Measurements from ENCODE around the gene KRTCAP2. TPM values are rescaled to one million over a fixed set of nuclear protein-coding genes. Genes with fewer than 3 reads are reported as not detected.
A peak's percentile ranks its signal among the peaks of the same experiment; 100 is the strongest.

Gene KRTCAP2
- total and polyA plus RNA-seq, 10 of the 15 experiments (the other 5 are each of a cell fraction or from before 2014, with no cell fraction given): 61.3 to 238 (median 141) TPM

DNA sequence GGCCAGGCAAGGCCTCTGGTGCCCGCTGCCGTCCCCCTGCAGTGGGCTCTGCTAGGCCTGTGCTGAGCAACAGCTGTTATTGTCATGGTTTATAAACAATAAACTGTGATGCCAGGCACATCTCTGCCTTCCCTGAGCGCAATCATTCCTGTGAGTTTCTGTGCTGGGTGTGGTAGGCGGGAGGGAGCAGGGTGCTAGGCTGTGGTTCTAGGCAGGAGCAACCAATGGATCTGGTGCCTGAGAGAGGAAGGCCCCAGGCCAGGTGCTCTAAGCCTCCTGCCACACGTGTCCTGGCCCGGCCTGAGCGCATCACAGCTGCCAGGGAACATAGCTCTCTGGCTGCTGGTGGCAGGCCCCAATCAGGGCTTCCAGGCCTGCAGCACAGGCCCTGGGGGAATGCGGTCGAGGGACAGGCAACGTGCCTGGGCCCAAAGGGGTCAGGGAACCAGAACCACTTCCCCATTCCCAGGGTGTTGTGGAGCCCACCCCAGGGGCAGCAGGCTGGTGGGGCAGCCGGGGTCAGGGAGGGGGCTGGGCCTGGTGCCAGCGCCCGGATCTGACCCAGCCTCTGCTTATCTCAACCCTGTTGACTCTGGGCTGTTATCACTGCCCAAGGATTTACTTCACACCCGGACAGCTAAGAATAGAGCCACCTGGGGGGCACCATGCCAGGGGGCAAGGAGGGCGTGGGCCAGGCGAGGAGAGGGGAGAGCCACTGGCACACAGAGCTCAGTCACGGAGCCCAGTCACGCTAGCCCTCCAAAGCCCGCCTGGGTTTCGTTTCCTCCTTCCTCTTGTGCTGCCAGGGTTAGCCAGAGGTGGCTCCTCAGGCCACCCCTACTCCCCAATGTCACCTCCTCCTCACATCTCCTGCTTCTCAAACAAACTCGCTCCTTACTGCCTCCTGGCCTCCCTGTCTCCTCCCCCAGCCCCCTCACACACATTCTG, 12.0 kb upstream of the KRTCAP2 start (continued):
- TF ChIP-seq WRNIP1 (IDR thresholded peaks at IDR 0.05; ENCODE audit: borderline replicate concordance, low read depth, low read length) (no peak), SMC3 (IDR thresholded peaks at IDR 0.05; ENCODE audit: borderline replicate concordance, low read length) (no peak), PRDM15 (CRISPR knock-in tag; IDR thresholded peaks at IDR 0.05) (no peak), LARP7 (IDR thresholded peaks at IDR 0.05) (peak; percentile 36; the same call in 1 of the 2 replicates), TARDBP (IDR thresholded peaks at IDR 0.05; ENCODE audit: borderline replicate concordance) (no peak), SREBF2 (IDR thresholded peaks at IDR 0.05; ENCODE audit: low read length) (no peak), BMI1 (IDR thresholded peaks at IDR 0.05; ENCODE audit: borderline replicate concordance) (no peak), CHD4 (IDR thresholded peaks at IDR 0.05) (no peak), HSF1 (IDR thresholded peaks at IDR 0.05; ENCODE audit: low read depth, low read length) (no peak), KAT2A (conservative IDR thresholded peaks at IDR 0.05; ENCODE audit: control insufficient read depth, low read depth, low read length) (no peak), TCF7 (IDR thresholded peaks at IDR 0.05; ENCODE audit: borderline replicate concordance) (no peak), STAT3 (IDR thresholded peaks at IDR 0.05; ENCODE audit: low read depth, low read length) (no peak), ETV6 (conservative IDR thresholded peaks at IDR 0.05 in 1 of 2, IDR thresholded peaks at IDR 0.05 in 1 of 2; ENCODE audit: borderline replicate concordance in 1 of 2, low read depth in 1 of 2) (no peak), BCL11A (IDR thresholded peaks at IDR 0.05; ENCODE audit: low read depth, low read length) (no peak), EED (IDR thresholded peaks at IDR 0.05; ENCODE audit: low read depth) (peak; percentile 65; the same call in 1 of the 2 replicates)
- TF ChIP-seq, protein P1, sequence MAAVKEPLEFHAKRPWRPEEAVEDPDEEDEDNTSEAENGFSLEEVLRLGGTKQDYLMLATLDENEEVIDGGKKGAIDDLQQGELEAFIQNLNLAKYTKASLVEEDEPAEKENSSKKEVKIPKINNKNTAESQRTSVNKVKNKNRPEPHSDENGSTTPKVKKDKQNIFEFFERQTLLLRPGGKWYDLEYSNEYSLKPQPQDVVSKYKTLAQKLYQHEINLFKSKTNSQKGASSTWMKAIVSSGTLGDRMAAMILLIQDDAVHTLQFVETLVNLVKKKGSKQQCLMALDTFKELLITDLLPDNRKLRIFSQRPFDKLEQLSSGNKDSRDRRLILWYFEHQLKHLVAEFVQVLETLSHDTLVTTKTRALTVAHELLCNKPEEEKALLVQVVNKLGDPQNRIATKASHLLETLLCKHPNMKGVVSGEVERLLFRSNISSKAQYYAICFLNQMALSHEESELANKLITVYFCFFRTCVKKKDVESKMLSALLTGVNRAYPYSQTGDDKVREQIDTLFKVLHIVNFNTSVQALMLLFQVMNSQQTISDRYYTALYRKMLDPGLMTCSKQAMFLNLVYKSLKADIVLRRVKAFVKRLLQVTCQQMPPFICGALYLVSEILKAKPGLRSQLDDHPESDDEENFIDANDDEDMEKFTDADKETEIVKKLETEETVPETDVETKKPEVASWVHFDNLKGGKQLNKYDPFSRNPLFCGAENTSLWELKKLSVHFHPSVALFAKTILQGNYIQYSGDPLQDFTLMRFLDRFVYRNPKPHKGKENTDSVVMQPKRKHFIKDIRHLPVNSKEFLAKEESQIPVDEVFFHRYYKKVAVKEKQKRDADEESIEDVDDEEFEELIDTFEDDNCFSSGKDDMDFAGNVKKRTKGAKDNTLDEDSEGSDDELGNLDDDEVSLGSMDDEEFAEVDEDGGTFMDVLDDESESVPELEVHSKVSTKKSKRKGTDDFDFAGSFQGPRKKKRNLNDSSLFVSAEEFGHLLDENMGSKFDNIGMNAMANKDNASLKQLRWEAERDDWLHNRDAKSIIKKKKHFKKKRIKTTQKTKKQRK (IDR thresholded peaks at IDR 0.05; ENCODE audit: low read depth, low read length): no peak
- TF ChIP-seq, protein P2, sequence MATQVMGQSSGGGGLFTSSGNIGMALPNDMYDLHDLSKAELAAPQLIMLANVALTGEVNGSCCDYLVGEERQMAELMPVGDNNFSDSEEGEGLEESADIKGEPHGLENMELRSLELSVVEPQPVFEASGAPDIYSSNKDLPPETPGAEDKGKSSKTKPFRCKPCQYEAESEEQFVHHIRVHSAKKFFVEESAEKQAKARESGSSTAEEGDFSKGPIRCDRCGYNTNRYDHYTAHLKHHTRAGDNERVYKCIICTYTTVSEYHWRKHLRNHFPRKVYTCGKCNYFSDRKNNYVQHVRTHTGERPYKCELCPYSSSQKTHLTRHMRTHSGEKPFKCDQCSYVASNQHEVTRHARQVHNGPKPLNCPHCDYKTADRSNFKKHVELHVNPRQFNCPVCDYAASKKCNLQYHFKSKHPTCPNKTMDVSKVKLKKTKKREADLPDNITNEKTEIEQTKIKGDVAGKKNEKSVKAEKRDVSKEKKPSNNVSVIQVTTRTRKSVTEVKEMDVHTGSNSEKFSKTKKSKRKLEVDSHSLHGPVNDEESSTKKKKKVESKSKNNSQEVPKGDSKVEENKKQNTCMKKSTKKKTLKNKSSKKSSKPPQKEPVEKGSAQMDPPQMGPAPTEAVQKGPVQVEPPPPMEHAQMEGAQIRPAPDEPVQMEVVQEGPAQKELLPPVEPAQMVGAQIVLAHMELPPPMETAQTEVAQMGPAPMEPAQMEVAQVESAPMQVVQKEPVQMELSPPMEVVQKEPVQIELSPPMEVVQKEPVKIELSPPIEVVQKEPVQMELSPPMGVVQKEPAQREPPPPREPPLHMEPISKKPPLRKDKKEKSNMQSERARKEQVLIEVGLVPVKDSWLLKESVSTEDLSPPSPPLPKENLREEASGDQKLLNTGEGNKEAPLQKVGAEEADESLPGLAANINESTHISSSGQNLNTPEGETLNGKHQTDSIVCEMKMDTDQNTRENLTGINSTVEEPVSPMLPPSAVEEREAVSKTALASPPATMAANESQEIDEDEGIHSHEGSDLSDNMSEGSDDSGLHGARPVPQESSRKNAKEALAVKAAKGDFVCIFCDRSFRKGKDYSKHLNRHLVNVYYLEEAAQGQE (IDR thresholded peaks at IDR 0.05; ENCODE audit: low read depth, low read length): no peak

Data from GM12878 (cell line).